H1 (cell line): ENCODE measurements around the gene TAOK2. TPM values are rescaled to one million over a fixed set of nuclear protein-coding genes. Genes with fewer than 3 reads are reported as not detected.

Source experiments
- CTCF ChIA-PET: fragments of 300-600 bp; sonication (Branson Sonifier 250); formaldehyde crosslinking; loops from one replicate; lab custom pipeline; 2021; ENCODE audit not compliant: partially characterized antibody; lab: Charles Lee
- POLR2A ChIA-PET: fragments of 300-600 bp; sonication (Branson Sonifier 250); formaldehyde crosslinking; loops from one replicate; lab custom pipeline; 2021; ENCODE audit warnings: inconsistent platforms; ENCODE audit not compliant: partially characterized antibody; lab: Charles Lee
- DNase-seq, 2 experiments: peaks; one replicate each; pipeline versions ENCODE4 v3.0.0 to v3.0.0-alpha.2; 2010 to 2022; ENCODE audit warnings: low spot score in 2 of 2, low read depth in 1 of 2, mixed read lengths in 1 of 2
- FAIRE-seq: peaks from 2 replicates; lab custom pipeline; 2011; peaks lifted over from hg19 to GRCh38; lab: Jason Lieb, UNC
- H2AFZ ChIP-seq: 2 replicates; pipeline ENCODE4 v1.8.1; 2012; ENCODE audit warnings: low read length, inconsistent platforms
- H2AK5ac ChIP-seq: 2 replicates; pipeline ENCODE4 v1.6.1; 2013; ENCODE audit warnings: low read depth, low read length
- H2BK120ac ChIP-seq: replicated peaks from 2 replicates; pipeline ENCODE3; 2013; ENCODE audit warnings: low read depth, low read length, inconsistent platforms
- H2BK12ac ChIP-seq: 2 replicates; pipeline ENCODE4 v1.6.1; 2013; ENCODE audit warnings: low read depth, low read length
- H2BK15ac ChIP-seq: 2 replicates; pipeline ENCODE4 v1.6.1; 2013; ENCODE audit warnings: low read length
- H2BK20ac ChIP-seq: 2 replicates; pipeline ENCODE4 v1.6.1; 2013; ENCODE audit warnings: low read length
- H2BK5ac ChIP-seq: 2 replicates; pipeline ENCODE4 v1.6.1; 2013; ENCODE audit warnings: low read depth, low read length
- H3K14ac ChIP-seq: 2 replicates; pipeline ENCODE4 v1.6.1; 2013; ENCODE audit warnings: inconsistent platforms; ENCODE audit not compliant: insufficient read length
- H3K18ac ChIP-seq: 2 replicates; pipeline ENCODE4 v1.6.1; 2013; ENCODE audit warnings: low read length; ENCODE audit errors: extremely low read depth
- H3K23ac ChIP-seq: 2 replicates; pipeline ENCODE4 v1.6.1; 2013; ENCODE audit warnings: inconsistent platforms; ENCODE audit not compliant: insufficient read length
- H3K23me2 ChIP-seq: 2 replicates; pipeline ENCODE4 v1.6.1; 2013; ENCODE audit warnings: low read depth, low read length
- H3K27ac ChIP-seq: 2 replicates; pipeline ENCODE4 v1.6.1; 2011; ENCODE audit warnings: low read depth, low read length, inconsistent platforms
- H3K27me3 ChIP-seq, 4 experiments: replicated peaks in 1 of 4; 1 replicate in 1 of 4; 2 replicates in 3 of 4; pipeline versions ENCODE4 v1.6.1 to v1.8.1; 2011 to 2013; ENCODE audit warnings: low read length in 3 of 4, mild to moderate bottlenecking in 3 of 4, inconsistent platforms in 2 of 4, mixed read lengths in 2 of 4, moderate library complexity in 1 of 4; ENCODE audit not compliant: control insufficient read depth in 3 of 4, insufficient read depth in 3 of 4; ENCODE audit errors: extremely low read depth in 1 of 4
- H3K36me3 ChIP-seq, 4 experiments: 2 replicates each; pipeline versions ENCODE4 v1.6.1 to v1.8.1; 2011 to 2013; ENCODE audit warnings: mild to moderate bottlenecking in 4 of 4, low read length in 3 of 4, moderate library complexity in 2 of 4, control low read depth in 1 of 4, inconsistent platforms in 1 of 4; ENCODE audit not compliant: insufficient read depth in 4 of 4, control insufficient read depth in 2 of 4
- H3K4ac ChIP-seq: replicated peaks from 2 replicates; pipeline ENCODE3; 2013; ENCODE audit warnings: low read length, low read depth, mixed read lengths, inconsistent platforms; ENCODE audit not compliant: insufficient read length
- H3K4me1 ChIP-seq, 4 experiments: replicated peaks in 1 of 4; 1 replicate in 1 of 4; 2 replicates in 3 of 4; pipeline versions ENCODE4 v1.6.1 to v1.8.1; 2011 to 2013; ENCODE audit warnings: low read length in 3 of 4, inconsistent platforms in 2 of 4, mixed read lengths in 1 of 4; ENCODE audit not compliant: insufficient read depth in 4 of 4, control insufficient read depth in 3 of 4
- H3K4me2 ChIP-seq, 2 experiments: 2 replicates each; pipeline versions ENCODE4 v1.6.1 to v1.8.1; 2011 to 2013; ENCODE audit warnings: low read depth in 2 of 2, low read length in 2 of 2, control low read depth in 1 of 2, inconsistent platforms in 1 of 2, mild to moderate bottlenecking in 1 of 2; ENCODE audit not compliant: insufficient read depth in 1 of 2
- H3K4me3 ChIP-seq, 4 experiments: fragments of 200-600, 300-600 bp in 1 of 4; sonication (generic), shearing (Covaris generic), sonication (Bioruptor Twin) in 1 of 4; 2 replicates each; pipeline versions ENCODE4 v1.5.1 to v1.8.1; 2011 to 2016; ENCODE audit warnings: low read length in 4 of 4, low read depth in 3 of 4, control low read depth in 2 of 4, inconsistent platforms in 2 of 4, mild to moderate bottlenecking in 2 of 4, mixed read lengths in 1 of 4, moderate library complexity in 1 of 4; ENCODE audit not compliant: insufficient read depth in 2 of 4; ENCODE audit errors: extremely low read depth in 1 of 4
- H3K56ac ChIP-seq: replicated peaks from 2 replicates; pipeline ENCODE3; 2013; ENCODE audit warnings: low read depth, mild to moderate bottlenecking, mixed read lengths, low read length, inconsistent platforms; ENCODE audit not compliant: insufficient read length
- H3K79me1 ChIP-seq: 2 replicates; pipeline ENCODE4 v1.6.1; 2013; ENCODE audit warnings: low read depth, low read length, control low read depth
- H3K79me2 ChIP-seq, 2 experiments: 2 replicates each; pipeline versions ENCODE4 v1.6.1 to v1.8.1; 2012 to 2013; ENCODE audit warnings: low read length in 2 of 2, mild to moderate bottlenecking in 2 of 2, inconsistent platforms in 1 of 2; ENCODE audit not compliant: insufficient read depth in 2 of 2, control insufficient read depth in 1 of 2
- H3K9ac ChIP-seq, 4 experiments: replicated peaks in 1 of 4; 1 replicate in 1 of 4; 2 replicates in 3 of 4; pipeline versions ENCODE4 v1.6.1 to v1.8.1; 2011 to 2013; ENCODE audit warnings: low read depth in 3 of 4, low read length in 3 of 4, control low read depth in 2 of 4, mild to moderate bottlenecking in 2 of 4, moderate library complexity in 2 of 4, inconsistent platforms in 1 of 4; ENCODE audit errors: extremely low read depth in 1 of 4
- H3K9me3 ChIP-seq, 2 experiments: 2 replicates each; pipeline versions ENCODE4 v1.6.1 to v1.8.1; 2012 to 2013; ENCODE audit warnings: mild to moderate bottlenecking in 2 of 2, moderate library complexity in 2 of 2, control low read depth in 1 of 2, inconsistent platforms in 1 of 2, low read depth in 1 of 2, low read length in 1 of 2, mixed read lengths in 1 of 2; ENCODE audit not compliant: insufficient read depth in 2 of 2
- H4K20me1 ChIP-seq, 2 experiments: replicated peaks in 1 of 2; 2 replicates each; pipeline versions ENCODE3 to v1.8.1; 2011 to 2013; ENCODE audit warnings: inconsistent platforms in 2 of 2, low read length in 2 of 2, mild to moderate bottlenecking in 1 of 2; ENCODE audit not compliant: insufficient read depth in 2 of 2, control insufficient read depth in 1 of 2
- H4K5ac ChIP-seq: 2 replicates; pipeline ENCODE4 v1.6.1; 2013; ENCODE audit warnings: low read length, low read depth, mixed read lengths, inconsistent platforms; ENCODE audit not compliant: insufficient read length
- H4K8ac ChIP-seq: 2 replicates; pipeline ENCODE4 v1.8.0; 2013; ENCODE audit warnings: mild to moderate bottlenecking, moderate library complexity, low read length, inconsistent platforms; ENCODE audit not compliant: insufficient read depth; ENCODE audit errors: extremely low read depth
- H4K91ac ChIP-seq: replicated peaks from 2 replicates; pipeline ENCODE3; 2013; ENCODE audit warnings: low read length, mixed read lengths, inconsistent platforms; ENCODE audit not compliant: insufficient read length
- RNF2 ChIP-seq: fragments of 200-900, 300-1000 bp; sonication (generic); IDR thresholded peaks from 2 replicates; pipeline ENCODE4 v1.7.1; 2016; ENCODE audit warnings: borderline replicate concordance, low read depth, mild to moderate bottlenecking, antibody characterized with exemption, low read length; ENCODE audit not compliant: poor library complexity, severe bottlenecking; ENCODE audit errors: missing control alignments
- ZNF274 ChIP-seq: IDR thresholded peaks from 2 replicates; pipeline ENCODE4 v1.7.0; 2012; ENCODE audit warnings: low read length, borderline replicate concordance; ENCODE audit errors: extremely low read depth
- WGBS, 2 experiments: shearing (Covaris generic) in 1 of 2; methylation state at CpG; one replicate each; pipeline versions ENCODE4 v1.1.6 to v1.1.7; 2013 to 2015; ENCODE audit warnings: low lambda C conversion rate in 2 of 2, mixed read lengths in 2 of 2, inconsistent platforms in 1 of 2, low coverage in 1 of 2, missing lambda C conversion rate in 1 of 2; ENCODE audit not compliant: insufficient replicate concordance in 2 of 2, insufficient coverage in 1 of 2, insufficient read length in 1 of 2; ENCODE audit errors: extremely low coverage in 1 of 2, missing lambda C conversion rate in 1 of 2; 5-methylcytosine and 5-hydroxymethylcytosine counted together
- polyA plus RNA-seq, 7 experiments: library from polyadenylated mRNA; depleted of rRNA in 3 of 7; stranded (reverse) in 5 of 7; unstranded in 2 of 7; fragments of >200 nt in 5 of 7; fragments of 200-250 nt in 2 of 7; gene quantifications; 1 replicate in 5 of 7; 2 replicates in 1 of 7; 4 replicates in 1 of 7; pipeline versions ENCODE4 v1.2.1 to v1.2.3, GENCODE V29; 2011 to 2013; ENCODE audit warnings: missing spikeins in 2 of 7, mixed read lengths in 2 of 7
- total RNA-seq: library from RNA; stranded (reverse); fragmentation: NEBNext Ultra II Directional; extraction: Animal tissue kit (Norgen Biotek cat#: 25700); gene quantifications from 2 replicates; pipeline ENCODE4 v1.2.1, GENCODE V29; 2021

TAOK2 gene
- total and polyA plus RNA-seq, 2 of the 8 experiments (the other 6 are each of a cell fraction or from before 2014, with no cell fraction given), result 13.5 to 32.6 TPM

DNA sequence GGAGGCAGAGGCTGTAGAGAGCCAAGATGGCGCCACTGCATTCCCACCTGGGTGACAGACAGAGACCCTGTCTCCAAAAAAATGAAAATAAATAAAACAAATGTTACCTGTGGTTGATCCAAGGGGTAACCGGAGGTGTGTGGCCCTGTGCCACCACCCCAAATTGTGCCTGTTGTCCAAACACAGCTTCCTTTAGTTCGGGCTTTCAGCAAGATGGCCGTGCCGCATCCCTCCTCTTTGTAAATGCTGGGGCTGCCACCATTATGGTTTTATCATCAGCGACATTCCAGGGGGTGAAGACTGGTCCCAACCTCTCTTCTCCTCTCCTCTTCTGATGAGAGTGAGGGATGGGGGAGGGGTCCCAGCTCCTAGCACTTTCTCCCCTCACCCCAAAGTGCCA, 49.2 kb downstream of the TAOK2 start, which contains the start of gene C16orf92:
C16orf92 (plus strand) TSS at position 312 of the 400 bp plus-strand sequence. CDS start 143 bp downstream, outside the sequence.
- ChIA-PET POLR2A (interaction anchor here (1.0 to 2.5 kb wide), 5 partner anchors 9 to 323 kb away, joined by 3 to 10 read pairs (median 4); no protein-coding TSS in a partner anchor), CTCF (interaction anchor here (0.6 to 2.1 kb wide), 12 partner anchors 9 to 205 kb away, joined by 3 to 13 read pairs (median 4); partner anchors contain the start of gene TLCD3B)
- Histone ChIP-seq H3K27me3 (no peaks in the 10 kb centered on the region), H3K4ac (no peak within 1 kb of the TSS), H3K4me1 (peaks cover 0 to under 1% (median 0%) of the 10 kb centered on the region in 4 experiments; a peak in 2 of 7 replicates), H2BK20ac (no peak within 1 kb of the TSS), H2AFZ (no peak within 1 kb of the TSS), H3K18ac (no peak within 1 kb of the TSS), H3K27ac (no peak within 1 kb of the TSS), H2BK120ac (no peak within 1 kb of the TSS), H3K23me2 (0 out of 2 replicates have a peak, but pooled peaks cover 2% of the 10 kb centered on the region), H3K23ac (no peak within 1 kb of the TSS), H4K5ac (no peak within 1 kb of the TSS), H2BK15ac (no peak within 1 kb of the TSS), H3K79me1 (no peaks in the 10 kb centered on the region), H4K8ac (no peak within 1 kb of the TSS), H3K9ac (no peak within 1 kb of the TSS), H3K9me3 (no peaks in the 10 kb centered on the region), H3K4me2 (no peak within 1 kb of the TSS), H3K79me2 (no peaks in the 10 kb centered on the region), H3K56ac (no peak within 1 kb of the TSS), H3K4me3 (no peak within 1 kb of the TSS), H2BK5ac (no peak within 1 kb of the TSS), H2BK12ac (no peak within 1 kb of the TSS), H3K36me3 (peaks cover 0 to 7% (median under 1%) of the 10 kb centered on the region in 4 experiments; a peak in 2 of 8 replicates), H3K14ac (no peak within 1 kb of the TSS), H4K20me1 (peaks cover 0 to 5% of the 10 kb centered on the region in 2 experiments), H4K91ac (no peak within 1 kb of the TSS), H2AK5ac (no peak within 1 kb of the TSS)
- DNase-seq (no peak), FAIRE-seq (no peak)
- 90% methylated on average over 6 of the region's 6 CpGs; no CpG with 5 or more reads in 1 of the 2 experiments for WGBS, 2 experiments
- no peak for TF ChIP-seq ZNF274
- no peak for TF ChIP-seq RNF2
